ENCODE measurements around the gene AKAP10.
A peak's percentile ranks its signal among the peaks of the same experiment; 100 is the strongest.

The AKAP10 gene

DNA sequence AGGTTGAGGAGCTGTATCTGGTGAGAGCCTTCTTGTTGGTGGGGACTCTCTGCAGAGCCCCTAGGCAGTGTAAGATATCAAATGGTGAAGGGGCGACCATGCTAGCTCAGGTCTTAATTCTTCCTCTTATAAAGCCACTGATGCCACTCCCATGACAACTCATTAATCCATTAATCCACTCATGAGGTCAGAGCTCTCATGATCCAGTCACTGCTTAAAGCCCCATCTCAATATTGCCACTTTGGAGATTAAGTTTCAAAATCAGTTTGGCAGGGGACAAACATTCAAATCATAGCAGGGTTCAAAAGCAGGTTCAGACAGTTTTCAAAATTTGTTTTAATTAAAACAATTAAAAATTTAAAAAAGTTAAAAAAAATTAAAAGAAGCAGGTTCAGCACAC lies 18.5 kb upstream of the AKAP10 start:
- Histone ChIP-seq H3K36me3 (no peaks in the 10 kb centered on the region), H3K9me3 (no peaks in the 10 kb centered on the region), H3K27me3 (no peaks in the 10 kb centered on the region), H3K4me1 (no peaks in the 10 kb centered on the region), H3K4me3 (ENCODE audit: low read depth, low read length) (no peak overlapping the region)
- no peak for TF ChIP-seq CTCF (IDR thresholded peaks at IDR 0.05; ENCODE audit: low read depth, low read length)
- DNase-seq, result no peak

DNA sequence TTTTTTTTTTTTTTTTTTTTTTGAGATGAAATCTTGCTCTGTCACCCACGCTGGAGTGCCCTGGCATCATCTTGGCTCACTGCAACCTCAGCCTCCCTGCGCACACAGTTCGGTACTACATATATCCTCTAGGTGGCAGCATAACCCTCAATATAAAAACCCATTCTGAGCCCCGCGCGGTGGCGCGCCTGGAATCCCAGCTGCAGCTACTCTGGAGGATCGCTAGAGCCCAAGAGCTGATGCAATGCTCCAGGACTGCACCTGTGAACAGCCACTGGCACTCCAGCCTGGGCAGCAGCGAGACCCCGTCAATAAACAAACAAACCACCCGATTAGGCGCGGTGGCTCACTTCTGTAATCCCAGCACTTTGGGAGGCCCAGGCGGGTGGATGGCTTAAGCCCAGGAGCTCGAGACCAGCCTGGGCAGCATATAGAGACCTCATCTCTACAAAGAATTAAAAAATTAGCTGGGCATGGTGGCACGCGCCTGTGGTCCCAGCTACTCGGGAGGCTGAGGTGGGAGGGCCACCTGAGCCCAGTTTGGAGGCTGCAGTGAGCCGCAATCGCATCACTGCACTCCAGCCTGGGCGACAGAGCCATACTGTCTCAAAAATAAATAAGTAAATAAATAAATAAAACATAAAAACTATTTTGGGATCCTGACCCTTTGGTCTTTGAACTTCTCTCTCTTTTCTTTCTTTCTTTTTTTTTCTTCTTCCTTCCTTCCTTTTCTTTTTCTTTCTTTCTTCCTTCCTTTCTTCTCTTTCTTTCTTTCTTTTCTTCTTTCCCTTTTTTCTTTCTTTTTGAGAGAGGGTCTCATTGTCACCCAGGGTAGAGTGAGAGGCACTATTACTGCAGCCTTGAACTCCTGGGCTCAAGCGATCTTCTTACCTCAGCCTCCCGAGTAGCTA lies 15.4 kb upstream of the AKAP10 start:
- Histone ChIP-seq H3K4me3 (ENCODE audit: low read depth, low read length) (peak overlapping the region; percentile 23; the same call in 1 of the 2 replicates), H3K9me3 (no peaks in the 10 kb centered on the region), H3K27me3 (no peaks in the 10 kb centered on the region), H3K36me3 (no peaks in the 10 kb centered on the region), H3K4me1 (no peaks in the 10 kb centered on the region)
- DNase-seq, result peak; percentile 81
- peak; percentile 59 for TF ChIP-seq CTCF (IDR thresholded peaks at IDR 0.05; ENCODE audit: low read depth, low read length)

DNA sequence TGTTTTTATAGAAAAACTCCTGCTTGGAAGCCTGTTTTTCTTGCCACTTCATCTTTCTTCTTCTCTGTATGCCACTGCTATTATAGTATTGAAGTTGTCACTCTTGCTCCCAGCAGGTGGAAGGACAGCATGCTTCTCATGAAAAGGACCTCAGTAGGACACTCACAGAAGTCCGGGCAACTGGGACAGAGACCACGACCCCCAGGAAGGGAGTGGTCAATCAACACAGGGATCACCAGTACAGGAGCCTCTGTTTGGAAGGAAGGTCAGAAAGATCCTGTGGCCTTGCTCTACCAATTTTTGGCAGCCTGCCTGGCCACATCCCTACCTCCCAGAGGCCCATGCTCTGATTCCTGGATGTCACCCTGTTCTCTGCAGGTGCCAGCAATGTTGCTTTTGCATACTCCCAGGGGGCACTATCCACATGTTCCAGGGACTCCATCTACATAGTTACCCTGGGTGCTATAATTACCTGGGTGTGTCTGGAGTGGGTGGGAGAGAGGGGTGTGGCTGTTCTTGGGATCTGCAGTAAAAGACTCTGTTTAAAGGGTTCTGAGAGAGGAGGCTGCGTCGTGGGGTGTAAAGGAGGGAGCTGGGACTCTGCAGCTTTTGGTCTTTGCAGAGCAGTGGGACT lies 13.7 kb upstream of the AKAP10 start:
- no peak for TF ChIP-seq CTCF (IDR thresholded peaks at IDR 0.05; ENCODE audit: low read depth, low read length)

GRCh38 chr17:19987897-19988296 lies 10.3 kb upstream of the AKAP10 start:
- no peaks in the 10 kb centered on the region for H3K27me3 ChIP-seq
- no peaks in the 10 kb centered on the region for H3K4me1 ChIP-seq
- H3K9me3 ChIP-seq, result no peaks in the 10 kb centered on the region
- no peak for DNase-seq
- no peak overlapping the region for H3K4me3 ChIP-seq (ENCODE audit: low read depth, low read length)
- no peak for TF ChIP-seq CTCF (IDR thresholded peaks at IDR 0.05; ENCODE audit: low read depth, low read length)
- H3K36me3 ChIP-seq, result no peaks in the 10 kb centered on the region

More for the DNA sequence above, 13.7 kb upstream of the AKAP10 start:
- DNase-seq, result no peak
- Histone ChIP-seq H3K4me1 (no peaks in the 10 kb centered on the region), H3K27me3 (no peaks in the 10 kb centered on the region), H3K36me3 (no peaks in the 10 kb centered on the region), H3K4me3 (ENCODE audit: low read depth, low read length) (no peak overlapping the region), H3K9me3 (no peaks in the 10 kb centered on the region)

DNA sequence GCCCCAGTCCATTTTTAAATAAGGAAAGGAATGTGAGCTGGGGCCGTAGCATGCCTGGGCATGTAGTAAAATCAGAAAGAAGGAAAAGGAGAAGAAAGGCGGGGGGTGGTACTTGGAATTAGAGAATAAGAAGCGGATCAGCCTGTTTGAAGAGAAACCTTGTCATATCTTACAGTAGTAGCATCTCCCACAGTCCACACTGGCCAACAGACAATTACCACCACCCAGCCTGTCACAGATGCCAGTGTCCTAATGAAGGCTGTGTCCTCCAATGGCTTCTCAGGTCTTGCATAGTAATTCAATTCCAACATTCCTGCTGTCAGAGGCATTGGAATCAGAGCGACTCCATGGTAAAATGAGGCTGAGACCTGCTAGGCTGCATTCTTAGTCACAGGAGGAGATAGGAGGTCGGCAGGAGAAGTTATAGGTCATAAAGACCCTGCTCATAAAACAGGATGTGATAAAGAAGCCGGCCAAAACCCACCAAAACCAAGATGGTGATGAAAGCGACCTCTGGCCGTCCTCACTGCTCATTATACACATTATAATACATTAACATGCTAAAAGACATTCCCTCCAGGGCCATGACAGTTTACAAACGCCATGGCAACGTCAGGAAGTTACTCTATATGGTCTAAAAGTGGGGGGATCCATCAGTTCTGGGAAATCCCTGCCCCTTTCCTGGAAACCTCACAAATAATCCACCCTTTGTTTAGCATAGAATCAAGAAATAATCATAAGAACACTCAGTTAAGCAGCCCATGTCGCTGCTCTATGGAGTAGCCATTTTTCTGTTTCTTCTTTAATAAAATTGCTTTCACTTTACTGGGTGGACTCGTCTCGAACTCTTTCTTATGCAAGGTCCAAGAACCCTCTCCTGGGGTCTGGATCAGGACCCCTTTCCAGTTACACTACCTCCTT lies 9.6 kb upstream of the AKAP10 start:
- Histone ChIP-seq H3K4me1 (no peaks in the 10 kb centered on the region), H3K9me3 (no peaks in the 10 kb centered on the region)
- no peak for TF ChIP-seq CTCF (IDR thresholded peaks at IDR 0.05; ENCODE audit: low read depth, low read length)

More for the DNA sequence above, 9.6 kb upstream of the AKAP10 start:
- Histone ChIP-seq H3K36me3 (no peaks in the 10 kb centered on the region), H3K27me3 (no peaks in the 10 kb centered on the region), H3K4me3 (ENCODE audit: low read depth, low read length) (no peak overlapping the region)
- no peak for DNase-seq
